ENCODE measurements around the gene ENPP5. TPM values are rescaled to one million over a fixed set of nuclear protein-coding genes. Genes with fewer than 3 reads are reported as not detected.

Gene ENPP5
- total and polyA plus RNA-seq, 10 of the 15 experiments (the other 5 are each of a cell fraction or from before 2014, with no cell fraction given), result 0.05 to 0.07 TPM; not detected in 8

DNA sequence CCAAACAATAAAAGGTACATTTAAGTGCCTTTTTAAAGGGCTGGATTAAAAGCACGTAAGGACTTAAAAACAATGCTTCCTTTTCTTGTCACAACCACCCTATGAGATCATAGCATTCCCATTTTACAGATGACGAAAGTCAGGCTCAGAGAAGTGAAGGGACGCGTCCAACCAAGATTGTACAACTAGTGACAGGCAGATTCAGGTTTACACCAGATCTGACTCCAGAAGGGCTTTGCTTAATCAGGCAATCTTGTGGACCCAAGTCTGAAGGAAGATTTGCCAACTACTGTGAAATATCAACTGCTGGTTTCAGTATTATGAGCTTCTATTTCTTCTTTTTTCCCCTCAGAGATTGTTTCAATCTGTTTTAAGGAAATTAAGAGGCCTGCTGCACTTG lies 40.1 kb downstream of the ENPP5 start:
- no peak for FAIRE-seq
- Histone ChIP-seq H3K9me3 (replicated peaks; ENCODE audit: control insufficient read depth, insufficient read depth, low read length) (no peaks in the 10 kb centered on the region; the same call in 2 of the 3 replicates), H3K9ac (ENCODE audit: control insufficient read depth, insufficient read depth, low read length) (peak overlapping the region; percentile 70), H2AFZ (ENCODE audit: control insufficient read depth, low read depth, low read length) (peak overlapping the region; percentile 61), H3K36me3 (ENCODE audit: control insufficient read depth in 2 of 2, insufficient read depth in 2 of 2, low read length in 1 of 2) (no peaks in the 10 kb centered on the region), H3K4me2 (ENCODE audit: control insufficient read depth, insufficient read depth) (peak overlapping the region; percentile 64), H3K4me1 (ENCODE audit: control insufficient read depth, insufficient read depth, low read length) (peaks cover 12% of the 10 kb centered on the region), H3K27ac (ENCODE audit: control insufficient read depth, insufficient read depth) (peak overlapping the region; percentile 68), H3K4me3 (peak overlapping the region; percentile 95), H4K20me1 (ENCODE audit: control insufficient read depth, insufficient read depth) (no peaks in the 10 kb centered on the region), H3K79me2 (ENCODE audit: control insufficient read depth, insufficient read depth, low read length) (peaks cover 6% of the 10 kb centered on the region), H3K27me3 (replicated peaks in 1 of 2; ENCODE audit: control insufficient read depth in 2 of 2, insufficient read depth in 2 of 2, low read length in 1 of 2) (no peaks in the 10 kb centered on the region)
- BruUV-seq (replicated peaks), result TSS peak; percentile 71
- POLR2A ChIA-PET, result interaction anchor here (1.5 kb wide), 1 partner anchor 7 kb away, joined by 5 read pairs; no protein-coding TSS in a partner anchor
- CTCF ChIA-PET, result interaction anchor here (1.4 to 2.9 kb wide), 2 partner anchors 7 to 12 kb away, joined by 3 to 18 read pairs; no protein-coding TSS in a partner anchor
- in situ Hi-C loops (cut with MboI), result no loop called here
- no peak for TF ChIP-seq BMI1 (IDR thresholded peaks at IDR 0.05; ENCODE audit: borderline replicate concordance)
- TF ChIP-seq MTA2 (IDR thresholded peaks at IDR 0.05; ENCODE audit: low read depth), result no peak
- no peak for TF ChIP-seq POLR2AphosphoS2 (IDR thresholded peaks at IDR 0.05; ENCODE audit: low read depth, low read length)
- TF ChIP-seq, protein P1, sequence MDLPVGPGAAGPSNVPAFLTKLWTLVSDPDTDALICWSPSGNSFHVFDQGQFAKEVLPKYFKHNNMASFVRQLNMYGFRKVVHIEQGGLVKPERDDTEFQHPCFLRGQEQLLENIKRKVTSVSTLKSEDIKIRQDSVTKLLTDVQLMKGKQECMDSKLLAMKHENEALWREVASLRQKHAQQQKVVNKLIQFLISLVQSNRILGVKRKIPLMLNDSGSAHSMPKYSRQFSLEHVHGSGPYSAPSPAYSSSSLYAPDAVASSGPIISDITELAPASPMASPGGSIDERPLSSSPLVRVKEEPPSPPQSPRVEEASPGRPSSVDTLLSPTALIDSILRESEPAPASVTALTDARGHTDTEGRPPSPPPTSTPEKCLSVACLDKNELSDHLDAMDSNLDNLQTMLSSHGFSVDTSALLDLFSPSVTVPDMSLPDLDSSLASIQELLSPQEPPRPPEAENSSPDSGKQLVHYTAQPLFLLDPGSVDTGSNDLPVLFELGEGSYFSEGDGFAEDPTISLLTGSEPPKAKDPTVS (IDR thresholded peaks at IDR 0.05; ENCODE audit: low read depth, low read length), result no peak
- no peak for TF ChIP-seq TCF7 (IDR thresholded peaks at IDR 0.05; ENCODE audit: borderline replicate concordance)
- no peak for TF ChIP-seq SP1 (IDR thresholded peaks at IDR 0.05; ENCODE audit: low read depth, low read length)
- no peak for TF ChIP-seq MXI1 (IDR thresholded peaks at IDR 0.05; ENCODE audit: low read depth, low read length)
- ATAC-seq, result no peak
- DNase-seq (ENCODE audit: low read depth, low spot score), result no peak
- 61% methylated on average over 4 of the region's 4 CpGs for WGBS (ENCODE audit: insufficient coverage, insufficient replicate concordance, low lambda C conversion rate, missing lambda C conversion rate)
- RAD21 ChIA-PET (ENCODE audit: unreplicated experiment), result interaction anchor here (1.0 to 4.4 kb wide), 4 partner anchors 26 to 90 kb away, joined by 3 to 31 read pairs (median 4); no protein-coding TSS in a partner anchor
- SMC1A ChIA-PET (ENCODE audit: uncharacterized antibody, unreplicated experiment), result interaction anchor here (2.5 to 4.7 kb wide), 3 partner anchors 8 to 90 kb away, joined by 16 to 34 read pairs (median 30); no protein-coding TSS in a partner anchor
- intact Hi-C loops (cut with micrococcal nuclease; ENCODE audit: unreplicated experiment), result no loop called here
